Measurements from ENCODE around the gene TLL1. TPM values are rescaled to one million over a fixed set of nuclear protein-coding genes. Genes with fewer than 3 reads are reported as not detected.

TLL1 gene
- total and polyA plus RNA-seq, 2 of the 13 experiments (the other 11 are each of a cell fraction or from before 2014, with no cell fraction given) = not detected

DNA sequence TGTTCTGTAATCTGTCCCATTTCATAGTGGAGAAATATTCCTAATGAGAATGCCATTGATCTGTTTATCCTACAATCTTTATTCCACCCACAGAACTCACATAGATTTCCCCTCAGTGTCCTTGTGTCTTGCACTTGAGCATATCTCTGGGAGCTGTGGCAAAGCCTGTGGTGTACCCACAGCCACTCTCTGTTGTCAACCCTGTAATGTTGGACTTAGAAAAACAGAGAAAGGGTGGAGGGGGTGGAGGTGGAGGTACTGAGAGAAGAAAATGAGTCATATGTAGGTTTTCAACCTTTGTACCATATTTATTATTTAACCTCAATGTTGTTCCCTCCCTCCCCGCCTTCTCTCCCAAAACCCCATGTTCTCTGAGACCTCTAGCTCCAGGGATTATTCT lies 46.9 kb upstream of the TLL1 start:
- H3K4me3 ChIP-seq (replicated peaks in 1 of 3; ENCODE audit: insufficient read depth in 1 of 3, low read depth in 2 of 3, low read length in 3 of 3) = no peak overlapping the region
- H3K27me3 ChIP-seq (ENCODE audit: control insufficient read depth in 1 of 2, insufficient read depth in 2 of 2, low read length in 2 of 2) = no peaks in the 10 kb centered on the region
- ChIA-PET CTCF (ENCODE audit: low intra/inter-chr PET ratio, low total read pairs) (no interaction called here), POLR2A (no interaction called here)
- no peaks in the 10 kb centered on the region for H3K36me3 ChIP-seq (replicated peaks in 1 of 2; ENCODE audit: control insufficient read depth in 1 of 2, insufficient read depth in 2 of 2, low read length in 2 of 2)
- no peak for ATAC-seq
- H4K20me1 ChIP-seq (ENCODE audit: insufficient read depth, low read length) = no peaks in the 10 kb centered on the region
- DNase-seq (ENCODE audit: low spot score) = no peak
- no peak overlapping the region for H2AFZ ChIP-seq (ENCODE audit: low read length)
- BruUV-seq (replicated peaks) = no TSS peak
- H3K9me3 ChIP-seq (ENCODE audit: low read length) = no peaks in the 10 kb centered on the region
- H3K79me2 ChIP-seq (ENCODE audit: insufficient read depth, low read length) = no peaks in the 10 kb centered on the region
- in situ Hi-C loops (cut with HindIII; ENCODE audit: extremely low pct_ligation_motif_present, low pct_unique_long_range_greater_than_20kb) (no loop called here), intact Hi-C loops (cut with micrococcal nuclease; ENCODE audit: unreplicated experiment) (no loop called here)
- H3K9ac ChIP-seq (ENCODE audit: insufficient read depth, low read depth, low read length) = no peak overlapping the region
- 0% methylated on average over 1 of the region's 1 CpG for WGBS (ENCODE audit: low lambda C conversion rate)
- no peaks in the 10 kb centered on the region for H3K4me1 ChIP-seq (ENCODE audit: insufficient read depth, low read length)
- TF ChIP-seq ZNF652 (CRISPR knock-in tag; IDR thresholded peaks at IDR 0.05; ENCODE audit: borderline replicate concordance, low read depth) (no peak), HDAC6 (IDR thresholded peaks at IDR 0.05; ENCODE audit: low read depth, low read length) (no peak), GATAD2A (CRISPR knock-in tag; IDR thresholded peaks at IDR 0.05) (no peak), STAT5B (CRISPR knock-in tag; IDR thresholded peaks at IDR 0.05) (no peak), FOXA1 (IDR thresholded peaks at IDR 0.05) (no peak), FOXA1 (CRISPR knock-in tag; IDR thresholded peaks at IDR 0.05) (no peak), HOXA3 (CRISPR knock-in tag; IDR thresholded peaks at IDR 0.05) (no peak), CREB1 (IDR thresholded peaks at IDR 0.05) (no peak), CREB1 (CRISPR knock-in tag; IDR thresholded peaks at IDR 0.05) (no peak), CCAR2 (optimal IDR thresholded peaks at IDR 0.05; ENCODE audit: low read depth, low read length) (no peak)
- TF ChIP-seq, protein P1, sequence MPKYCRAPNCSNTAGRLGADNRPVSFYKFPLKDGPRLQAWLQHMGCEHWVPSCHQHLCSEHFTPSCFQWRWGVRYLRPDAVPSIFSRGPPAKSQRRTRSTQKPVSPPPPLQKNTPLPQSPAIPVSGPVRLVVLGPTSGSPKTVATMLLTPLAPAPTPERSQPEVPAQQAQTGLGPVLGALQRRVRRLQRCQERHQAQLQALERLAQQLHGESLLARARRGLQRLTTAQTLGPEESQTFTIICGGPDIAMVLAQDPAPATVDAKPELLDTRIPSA (CRISPR knock-in tag; IDR thresholded peaks at IDR 0.05; ENCODE audit: borderline replicate concordance) = no peak
- H3K4me2 ChIP-seq (ENCODE audit: low read depth, low read length) = no peak overlapping the region
- no peak overlapping the region for H3K27ac ChIP-seq (ENCODE audit: extremely low read length, insufficient read depth, low read length)
- no peak for FAIRE-seq

DNA sequence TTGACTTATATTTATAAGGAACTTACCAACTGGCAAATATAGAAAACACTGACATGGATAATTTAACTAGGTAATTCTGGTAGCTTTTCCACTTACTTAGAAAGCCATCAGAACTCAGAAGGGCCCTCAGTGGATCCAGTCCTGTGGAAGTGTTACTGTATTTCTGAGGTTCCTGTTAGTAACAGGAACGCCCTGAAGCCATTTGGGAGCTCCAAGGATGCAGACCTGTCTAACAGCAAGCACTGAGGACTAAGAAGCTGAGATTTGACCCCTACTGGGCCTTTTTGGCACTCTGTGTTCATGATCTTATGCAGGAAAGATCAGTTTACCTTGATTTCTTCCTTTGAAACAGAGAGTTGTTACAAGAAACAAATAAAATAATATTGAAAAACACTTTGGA lies 46.0 kb upstream of the TLL1 start:
- H3K4me2 ChIP-seq (ENCODE audit: low read depth, low read length) = no peak overlapping the region
- no peaks in the 10 kb centered on the region for H3K4me1 ChIP-seq (ENCODE audit: insufficient read depth, low read length)
- FAIRE-seq (no peak), ATAC-seq (no peak), DNase-seq (ENCODE audit: low spot score) (no peak)
- intact Hi-C loops (cut with micrococcal nuclease; ENCODE audit: unreplicated experiment) = no loop called here
- H3K9ac ChIP-seq (ENCODE audit: insufficient read depth, low read depth, low read length) = no peak overlapping the region
- ChIA-PET CTCF (ENCODE audit: low intra/inter-chr PET ratio, low total read pairs) (no interaction called here), POLR2A (no interaction called here)
- in situ Hi-C loops (cut with HindIII; ENCODE audit: extremely low pct_ligation_motif_present, low pct_unique_long_range_greater_than_20kb) = no loop called here
- no peaks in the 10 kb centered on the region for H3K9me3 ChIP-seq (ENCODE audit: low read length)
- no peak overlapping the region for H2AFZ ChIP-seq (ENCODE audit: low read length)
- no peaks in the 10 kb centered on the region for H4K20me1 ChIP-seq (ENCODE audit: insufficient read depth, low read length)
- no peaks in the 10 kb centered on the region for H3K27me3 ChIP-seq (ENCODE audit: control insufficient read depth in 1 of 2, insufficient read depth in 2 of 2, low read length in 2 of 2)
- no peak overlapping the region for H3K27ac ChIP-seq (ENCODE audit: extremely low read length, insufficient read depth, low read length)
- WGBS (ENCODE audit: low lambda C conversion rate) = 0% methylated on average over 1 of the region's 1 CpG
- no peak overlapping the region for H3K4me3 ChIP-seq (replicated peaks in 1 of 3; ENCODE audit: insufficient read depth in 1 of 3, low read depth in 2 of 3, low read length in 3 of 3)
- no peaks in the 10 kb centered on the region for H3K79me2 ChIP-seq (ENCODE audit: insufficient read depth, low read length)
- BruUV-seq (replicated peaks) = no TSS peak
- H3K36me3 ChIP-seq (replicated peaks in 1 of 2; ENCODE audit: control insufficient read depth in 1 of 2, insufficient read depth in 2 of 2, low read length in 2 of 2) = no peaks in the 10 kb centered on the region
- TF ChIP-seq ELF4 (CRISPR knock-in tag; IDR thresholded peaks at IDR 0.05; ENCODE audit: borderline replicate concordance) (no peak), ZNF530 (CRISPR knock-in tag; IDR thresholded peaks at IDR 0.05; ENCODE audit: low read depth) (no peak), ZBTB1 (CRISPR knock-in tag; IDR thresholded peaks at IDR 0.05; ENCODE audit: borderline replicate concordance) (no peak), POLR2AphosphoS2 (IDR thresholded peaks at IDR 0.05; ENCODE audit: low read depth, low read length) (no peak), ZKSCAN8 (CRISPR knock-in tag; IDR thresholded peaks at IDR 0.05; ENCODE audit: borderline replicate concordance) (no peak), EED (CRISPR knock-in tag; IDR thresholded peaks at IDR 0.05) (no peak), NR3C1 (CRISPR knock-in tag; IDR thresholded peaks at IDR 0.05) (no peak)
- TF ChIP-seq, protein P2, sequence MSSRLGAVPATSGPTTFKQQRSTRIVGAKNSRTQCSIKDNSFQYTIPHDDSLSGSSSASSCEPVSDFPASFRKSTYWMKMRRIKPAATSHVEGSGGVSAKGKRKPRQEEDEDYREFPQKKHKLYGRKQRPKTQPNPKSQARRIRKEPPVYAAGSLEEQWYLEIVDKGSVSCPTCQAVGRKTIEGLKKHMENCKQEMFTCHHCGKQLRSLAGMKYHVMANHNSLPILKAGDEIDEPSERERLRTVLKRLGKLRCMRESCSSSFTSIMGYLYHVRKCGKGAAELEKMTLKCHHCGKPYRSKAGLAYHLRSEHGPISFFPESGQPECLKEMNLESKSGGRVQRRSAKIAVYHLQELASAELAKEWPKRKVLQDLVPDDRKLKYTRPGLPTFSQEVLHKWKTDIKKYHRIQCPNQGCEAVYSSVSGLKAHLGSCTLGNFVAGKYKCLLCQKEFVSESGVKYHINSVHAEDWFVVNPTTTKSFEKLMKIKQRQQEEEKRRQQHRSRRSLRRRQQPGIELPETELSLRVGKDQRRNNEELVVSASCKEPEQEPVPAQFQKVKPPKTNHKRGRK (CRISPR knock-in tag; IDR thresholded peaks at IDR 0.05) = no peak

Measured in HepG2 (cell line).